Psoas muscle (tissue), 8 donors: ENCODE results near the gene PARP8. TPM values are rescaled to one million over a fixed set of nuclear protein-coding genes. Genes with fewer than 3 reads are reported as not detected.

ENCODE experiments used
- ATAC-seq, 4 donors: fragments of 200-7000 bp; cut with Tn5 transposase; one replicate each; pipeline ENCODE4 v1.9.1; 2020; ENCODE audit warnings: moderate library complexity in 3 of 4, mild to moderate bottlenecking in 2 of 4
- DNase-seq, 2 donors: peaks; one replicate each; pipeline ENCODE4 v3.0.0-alpha.2; 2020
- H3K27ac ChIP-seq: fragments of 200-600 bp; one replicate; pipeline ENCODE4 v1.8.0; 2022
- H3K27me3 ChIP-seq, 3 donors: fragments of 200-600 bp in 1 of 3; one replicate each; pipeline versions ENCODE4 v1.6.1 to v1.8.0; 2013 to 2022; ENCODE audit warnings: low read length in 2 of 3, mild to moderate bottlenecking in 2 of 3, moderate library complexity in 1 of 3; ENCODE audit not compliant: insufficient read depth in 3 of 3
- H3K36me3 ChIP-seq, 2 donors: fragments of 200-600 bp in 1 of 2; one replicate each; pipeline versions ENCODE4 v1.6.1 to v1.8.0; 2013 to 2022; ENCODE audit warnings: low read depth in 1 of 2, mild to moderate bottlenecking in 1 of 2, moderate library complexity in 1 of 2; ENCODE audit not compliant: insufficient read depth in 1 of 2
- H3K4me1 ChIP-seq: fragments of 200-600 bp; one replicate; pipeline ENCODE4 v1.8.0; 2022
- H3K4me3 ChIP-seq: fragments of 200-600 bp; one replicate; pipeline ENCODE4 v1.8.0; 2022; ENCODE audit warnings: mild to moderate bottlenecking
- H3K9me3 ChIP-seq: fragments of 200-600 bp; one replicate; pipeline ENCODE4 v1.8.0; 2022
- WGBS, 3 donors: extraction: QIAGEN DNeasy Blood & Tissue Kit; methylation state at CpG; one replicate each; pipeline versions ENCODE4 v1.1.6 to v1.1.7; 2013; 5-methylcytosine and 5-hydroxymethylcytosine counted together
- intact Hi-C, 2 donors: fragments of 100-400 bp; cut with DNase I; formaldehyde crosslinking; loops; one replicate each; pipeline versions ENCODE4 v1.11.0 to v1.14.2; 2022
- polyA plus RNA-seq, 3 donors: library from polyadenylated mRNA; stranded (reverse); fragments of 200-250 nt; gene quantifications; one replicate each; pipeline ENCODE4 v1.2.3, GENCODE V29; 2013
- total RNA-seq, 4 donors: library from RNA; stranded (reverse); fragmentation: NEBNext Ultra II Directional in 2 of 4; extraction: Animal tissue kit (Norgen Biotek cat#: 25700) in 2 of 4; gene quantifications; one replicate each; pipeline versions ENCODE4 v1.2.1 to v1.2.4, GENCODE V29; 2021 to 2023
- TF ChIP-seq, protein P1 (sequence below): fragments of 200-600 bp; IDR thresholded peaks from one replicate; pipeline ENCODE4 v1.8.0; 2022; ENCODE audit warnings: antibody characterized with exemption
- donor health status: healthy with polysubstance abuse.
- donor health status: DM: no; HTN: no; CAD: no; lungs with moderate emphysema.
- donor health status: Bipolar disorder and iron deficiency.
- donor health status: healthy.
- donor health status: DM: yes; HTN: yes; CAD: no.
- donor health status: DM: no; HTN: no; CAD: no.
- donor health status: DM: no; HTN: no; CAD: no.
- donor health status: DM: yes; HTN: yes; CAD: no.

The PARP8 gene
- total and polyA plus RNA-seq, 7 donors = 0.52 to 4.7 (median 1.5) TPM

GRCh38 chr5:50814556-50814955 is 148.1 kb downstream of the PARP8 start:
- peaks cover 0 to 4% of the 10 kb centered on the region in 2 donors for H3K36me3 ChIP-seq
- no peaks in the 10 kb centered on the region for H3K9me3 ChIP-seq
- ATAC-seq (no peak), DNase-seq (no peak)
- H3K4me1 ChIP-seq = no peaks in the 10 kb centered on the region
- 76 to 92% (median 88%) methylated on average over 6 of the region's 6 CpGs for WGBS, 3 donors
- intact Hi-C loops = no loop called here
- TF ChIP-seq, protein P1, sequence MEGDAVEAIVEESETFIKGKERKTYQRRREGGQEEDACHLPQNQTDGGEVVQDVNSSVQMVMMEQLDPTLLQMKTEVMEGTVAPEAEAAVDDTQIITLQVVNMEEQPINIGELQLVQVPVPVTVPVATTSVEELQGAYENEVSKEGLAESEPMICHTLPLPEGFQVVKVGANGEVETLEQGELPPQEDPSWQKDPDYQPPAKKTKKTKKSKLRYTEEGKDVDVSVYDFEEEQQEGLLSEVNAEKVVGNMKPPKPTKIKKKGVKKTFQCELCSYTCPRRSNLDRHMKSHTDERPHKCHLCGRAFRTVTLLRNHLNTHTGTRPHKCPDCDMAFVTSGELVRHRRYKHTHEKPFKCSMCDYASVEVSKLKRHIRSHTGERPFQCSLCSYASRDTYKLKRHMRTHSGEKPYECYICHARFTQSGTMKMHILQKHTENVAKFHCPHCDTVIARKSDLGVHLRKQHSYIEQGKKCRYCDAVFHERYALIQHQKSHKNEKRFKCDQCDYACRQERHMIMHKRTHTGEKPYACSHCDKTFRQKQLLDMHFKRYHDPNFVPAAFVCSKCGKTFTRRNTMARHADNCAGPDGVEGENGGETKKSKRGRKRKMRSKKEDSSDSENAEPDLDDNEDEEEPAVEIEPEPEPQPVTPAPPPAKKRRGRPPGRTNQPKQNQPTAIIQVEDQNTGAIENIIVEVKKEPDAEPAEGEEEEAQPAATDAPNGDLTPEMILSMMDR = no peak
- no peak overlapping the region for H3K4me3 ChIP-seq
- no peak overlapping the region for H3K27ac ChIP-seq
- no peaks in the 10 kb centered on the region for H3K27me3 ChIP-seq

GRCh38 chr5:50822046-50822445 is 155.6 kb downstream of the PARP8 start:
- ATAC-seq (no peak), DNase-seq (no peak)
- Histone ChIP-seq H3K9me3 (no peaks in the 10 kb centered on the region), H3K36me3 (peaks cover 0 to 4% of the 10 kb centered on the region in 2 donors), H3K27ac (no peak overlapping the region), H3K27me3 (no peaks in the 10 kb centered on the region), H3K4me3 (no peak overlapping the region), H3K4me1 (no peaks in the 10 kb centered on the region)
- TF ChIP-seq, protein P1 = no peak
- WGBS, 3 donors = 91 to 95% (median 93%) methylated on average over 2 of the region's 2 CpGs
- intact Hi-C loops = no loop called here

- TF ChIP-seq, protein P1 = no peak
- H3K4me1 ChIP-seq = no peaks in the 10 kb centered on the region
- ATAC-seq = no peak
- 88 to 89% (median 89%) methylated on average over 3 of the region's 3 CpGs for WGBS, 3 donors
- intact Hi-C loops = no loop called here
- no peaks in the 10 kb centered on the region for H3K36me3 ChIP-seq
- DNase-seq = no peak
- no peaks in the 10 kb centered on the region for H3K27me3 ChIP-seq
- H3K9me3 ChIP-seq = no peaks in the 10 kb centered on the region
- H3K27ac ChIP-seq = no peak overlapping the region
- H3K4me3 ChIP-seq = no peak overlapping the region
Observed at GRCh38 chr5:50822761-50823160, 156.3 kb downstream of the PARP8 start.

GRCh38 chr5:50823568-50823967 is 157.1 kb downstream of the PARP8 start:
- no peak overlapping the region for H3K27ac ChIP-seq
- WGBS, 3 donors = 51 to 66% (median 63%) methylated on average over 6 of the region's 6 CpGs
- TF ChIP-seq, protein P1 = no peak
- H3K27me3 ChIP-seq = no peaks in the 10 kb centered on the region
- intact Hi-C loops = no loop called here
- no peak for DNase-seq
- H3K4me3 ChIP-seq = no peak overlapping the region
- H3K4me1 ChIP-seq = no peaks in the 10 kb centered on the region
- H3K9me3 ChIP-seq = no peaks in the 10 kb centered on the region
- no peaks in the 10 kb centered on the region for H3K36me3 ChIP-seq
- no peak for ATAC-seq

- TF ChIP-seq, protein P1 = no peak
- Histone ChIP-seq H3K4me1 (no peaks in the 10 kb centered on the region), H3K27ac (no peak overlapping the region), H3K27me3 (no peaks in the 10 kb centered on the region), H3K36me3 (no peaks in the 10 kb centered on the region), H3K9me3 (no peaks in the 10 kb centered on the region), H3K4me3 (no peak overlapping the region)
- 96 to 100% (median 96%) methylated on average over 2 of the region's 2 CpGs for WGBS, 3 donors
- DNase-seq (no peak), ATAC-seq (no peak)
- intact Hi-C loops = no loop called here
Observed at GRCh38 chr5:50824109-50824508, 157.7 kb downstream of the PARP8 start.
